HepG2 (cell line): ENCODE measurements around the gene MRPL20. TPM values are rescaled to one million over a fixed set of nuclear protein-coding genes. Genes with fewer than 3 reads are reported as not detected.

ENCODE experiments used
- ARNTL ChIP-seq: sonication (generic); formaldehyde crosslinking; IDR thresholded peaks from 2 replicates; pipeline ENCODE4 v1.4.0; 2020; ENCODE audit warnings: mild to moderate bottlenecking, missing genetic modification reagents
- ATF7-NPFF ChIP-seq: sonication (generic); formaldehyde crosslinking; IDR thresholded peaks from 2 replicates; pipeline ENCODE4 v1.8.1; 2023; ENCODE audit warnings: mild to moderate bottlenecking, low read depth, missing genetic modification reagents, moderate library complexity
- BCL6 ChIP-seq: IDR thresholded peaks from 2 replicates; pipeline ENCODE4 v1.6.1; 2016; ENCODE audit warnings: missing genetic modification reagents, missing compliant biosample characterization
- FOXO1 ChIP-seq: sonication (generic); formaldehyde crosslinking; IDR thresholded peaks from 2 replicates; pipeline ENCODE4 v1.4.0; 2020; ENCODE audit warnings: missing genetic modification reagents
- HDAC6 ChIP-seq: fragments of 200-600 bp; sonication (generic); IDR thresholded peaks from 2 replicates; pipeline ENCODE4 v1.7.0; 2017; ENCODE audit warnings: mild to moderate bottlenecking, antibody characterized with exemption, low read length, low read depth
- NR2F6 ChIP-seq, 2 experiments: IDR thresholded peaks; 2 replicates each; pipeline ENCODE4 v1.6.1; 2016; ENCODE audit warnings: antibody characterized with exemption in 1 of 2, mild to moderate bottlenecking in 1 of 2
- PITX1 ChIP-seq: sonication (generic); formaldehyde crosslinking; IDR thresholded peaks from 2 replicates; pipeline ENCODE4 v1.5.1; 2020; ENCODE audit warnings: mild to moderate bottlenecking, missing genetic modification reagents
- PRDM4 ChIP-seq: sonication (generic); formaldehyde crosslinking; IDR thresholded peaks from 2 replicates; pipeline ENCODE4 v1.9.0; 2021; ENCODE audit warnings: missing genetic modification reagents, borderline replicate concordance
- RXRB ChIP-seq: IDR thresholded peaks from 2 replicates; pipeline ENCODE4 v1.6.1; 2016; ENCODE audit warnings: borderline replicate concordance, missing genetic modification reagents, missing compliant biosample characterization
- SIX1 ChIP-seq: sonication (generic); formaldehyde crosslinking; IDR thresholded peaks from 2 replicates; pipeline ENCODE4 v1.4.0; 2020; ENCODE audit warnings: missing genetic modification reagents, borderline replicate concordance
- THAP8 ChIP-seq: sonication (generic); formaldehyde crosslinking; IDR thresholded peaks from 2 replicates; pipeline ENCODE4 v1.5.1; 2020; ENCODE audit warnings: missing genetic modification reagents, mild to moderate bottlenecking, borderline replicate concordance
- TIGD3 ChIP-seq: sonication (generic); formaldehyde crosslinking; IDR thresholded peaks from 2 replicates; pipeline ENCODE4 v1.5.1; 2020; ENCODE audit warnings: mild to moderate bottlenecking, missing genetic modification reagents, borderline replicate concordance
- ZNF446 ChIP-seq: sonication (generic); formaldehyde crosslinking; IDR thresholded peaks from 2 replicates; pipeline ENCODE4 v1.5.0; 2020; ENCODE audit warnings: mild to moderate bottlenecking, missing genetic modification reagents
- ZNF501 ChIP-seq: sonication (generic); formaldehyde crosslinking; IDR thresholded peaks from 2 replicates; pipeline ENCODE4 v1.5.1; 2020; ENCODE audit warnings: mild to moderate bottlenecking, moderate library complexity, missing genetic modification reagents
- ZNF619 ChIP-seq: sonication (generic); formaldehyde crosslinking; IDR thresholded peaks from 2 replicates; pipeline ENCODE4 v1.4.0; 2020; ENCODE audit warnings: mild to moderate bottlenecking, missing genetic modification reagents
- ZSCAN25 ChIP-seq: sonication (generic); formaldehyde crosslinking; IDR thresholded peaks from 2 replicates; pipeline ENCODE4 v1.8.0; 2022; ENCODE audit warnings: mild to moderate bottlenecking, missing genetic modification reagents
- polyA plus RNA-seq, 8 experiments: library from polyadenylated mRNA; depleted of rRNA in 3 of 8; stranded (reverse) in 7 of 8; unstranded in 1 of 8; fragments of >200 nt; fragmentation: Illumina TruSeq in 4 of 8; extraction: Trizol in 4 of 8; gene quantifications; 2 replicates each; pipeline versions ENCODE4 v1.2.1 to v1.2.3, GENCODE V29; 2011 to 2016; ENCODE audit warnings: low read depth in 4 of 8, missing spikeins in 1 of 8, mixed read lengths in 1 of 8; ENCODE audit not compliant: insufficient read depth in 1 of 8
- total RNA-seq, 5 experiments: library from RNA; depleted of rRNA; stranded (reverse); fragments of >200 nt; fragmentation: Illumina TruSeq; extraction: Trizol; gene quantifications; 2 replicates each; pipeline ENCODE4 v1.2.3, GENCODE V29; 2016; ENCODE audit warnings: low read depth in 1 of 5
- TF ChIP-seq, protein P1 (sequence below): IDR thresholded peaks from 2 replicates; pipeline ENCODE4 v1.6.1; 2012; ENCODE audit warnings: inconsistent platforms
- TF ChIP-seq, protein P2 (sequence below): IDR thresholded peaks from 2 replicates; pipeline ENCODE4 v1.6.1; 2016; ENCODE audit warnings: low read depth

The MRPL20 gene
- total and polyA plus RNA-seq, 2 of the 13 experiments (the other 11 are each of a cell fraction or from before 2014, with no cell fraction given): 59.2 to 127 TPM

GRCh38 chr1:1359664-1360468 is 47.2 kb downstream of the MRPL20 start (continued):
- no peak for TF ChIP-seq TIGD3 (CRISPR knock-in tag)
- TF ChIP-seq RXRB (CRISPR knock-in tag): peak; percentile 79
- no peak for TF ChIP-seq HDAC6
- 0 out of 2 replicates have a peak, but pooled peaks have one; percentile 22 for TF ChIP-seq PITX1 (CRISPR knock-in tag)
- TF ChIP-seq ATF7-NPFF: 0 out of 2 replicates have a peak, but pooled peaks have one; percentile 3
- TF ChIP-seq SIX1 (CRISPR knock-in tag): no peak
- 0 out of 2 replicates have a peak, but pooled peaks have one; percentile 75 for TF ChIP-seq THAP8 (CRISPR knock-in tag)
- TF ChIP-seq NR2F6 (IDR thresholded peaks at IDR 0.05): peak; percentile 98
- TF ChIP-seq NR2F6 (CRISPR knock-in tag; IDR thresholded peaks at IDR 0.05): peak; percentile 94
- TF ChIP-seq, protein P1, sequence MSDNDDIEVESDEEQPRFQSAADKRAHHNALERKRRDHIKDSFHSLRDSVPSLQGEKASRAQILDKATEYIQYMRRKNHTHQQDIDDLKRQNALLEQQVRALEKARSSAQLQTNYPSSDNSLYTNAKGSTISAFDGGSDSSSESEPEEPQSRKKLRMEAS: peak; percentile 33; the same call in 1 of the 2 replicates
- TF ChIP-seq PRDM4 (CRISPR knock-in tag): no peak
- peak; percentile 60; the same call in 1 of the 2 replicates for TF ChIP-seq ARNTL
- TF ChIP-seq ZSCAN25 (CRISPR knock-in tag): 0 out of 2 replicates have a peak, but pooled peaks have one; percentile 63
- TF ChIP-seq ZNF619 (CRISPR knock-in tag): 0 out of 2 replicates have a peak, but pooled peaks have one; percentile 52
- TF ChIP-seq FOXO1: peak; percentile 57; the same call in 1 of the 2 replicates
- TF ChIP-seq ZNF446 (CRISPR knock-in tag): peak; percentile 42; the same call in 1 of the 2 replicates
- TF ChIP-seq, protein P2, sequence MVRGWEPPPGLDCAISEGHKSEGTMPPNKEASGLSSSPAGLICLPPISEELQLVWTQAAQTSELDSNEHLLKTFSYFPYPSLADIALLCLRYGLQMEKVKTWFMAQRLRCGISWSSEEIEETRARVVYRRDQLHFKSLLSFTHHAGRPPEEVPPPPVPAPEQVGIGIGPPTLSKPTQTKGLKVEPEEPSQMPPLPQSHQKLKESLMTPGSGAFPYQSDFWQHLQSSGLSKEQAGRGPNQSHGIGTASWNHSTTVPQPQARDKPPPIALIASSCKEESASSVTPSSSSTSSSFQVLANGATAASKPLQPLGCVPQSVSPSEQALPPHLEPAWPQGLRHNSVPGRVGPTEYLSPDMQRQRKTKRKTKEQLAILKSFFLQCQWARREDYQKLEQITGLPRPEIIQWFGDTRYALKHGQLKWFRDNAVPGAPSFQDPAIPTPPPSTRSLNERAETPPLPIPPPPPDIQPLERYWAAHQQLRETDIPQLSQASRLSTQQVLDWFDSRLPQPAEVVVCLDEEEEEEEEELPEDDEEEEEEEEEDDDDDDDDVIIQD (CRISPR knock-in tag): no peak
- peak; percentile 42; the same call in 1 of the 2 replicates for TF ChIP-seq ZNF501 (CRISPR knock-in tag)
- peak; percentile 74 for TF ChIP-seq BCL6
